ENCODE data around the gene LMTK3. TPM values are rescaled to one million over a fixed set of nuclear protein-coding genes. Genes with fewer than 3 reads are reported as not detected.

Gene LMTK3
- total RNA-seq, 4 donors from 2014 or later = 1.3 to 3.5 (median 1.6) TPM

- H3K27me3 ChIP-seq = no peaks in the 10 kb centered on the region
- H3K4me1 ChIP-seq = peaks cover 2% of the 10 kb centered on the region
- peaks cover 85% of the 10 kb centered on the region for H3K36me3 ChIP-seq
- TF ChIP-seq POLR2A (IDR thresholded peaks at IDR 0.05) (no peak), POLR2AphosphoS5 (IDR thresholded peaks at IDR 0.05) (no peak), EP300 (IDR thresholded peaks at IDR 0.05) (no peak)
- TF ChIP-seq, protein P1, sequence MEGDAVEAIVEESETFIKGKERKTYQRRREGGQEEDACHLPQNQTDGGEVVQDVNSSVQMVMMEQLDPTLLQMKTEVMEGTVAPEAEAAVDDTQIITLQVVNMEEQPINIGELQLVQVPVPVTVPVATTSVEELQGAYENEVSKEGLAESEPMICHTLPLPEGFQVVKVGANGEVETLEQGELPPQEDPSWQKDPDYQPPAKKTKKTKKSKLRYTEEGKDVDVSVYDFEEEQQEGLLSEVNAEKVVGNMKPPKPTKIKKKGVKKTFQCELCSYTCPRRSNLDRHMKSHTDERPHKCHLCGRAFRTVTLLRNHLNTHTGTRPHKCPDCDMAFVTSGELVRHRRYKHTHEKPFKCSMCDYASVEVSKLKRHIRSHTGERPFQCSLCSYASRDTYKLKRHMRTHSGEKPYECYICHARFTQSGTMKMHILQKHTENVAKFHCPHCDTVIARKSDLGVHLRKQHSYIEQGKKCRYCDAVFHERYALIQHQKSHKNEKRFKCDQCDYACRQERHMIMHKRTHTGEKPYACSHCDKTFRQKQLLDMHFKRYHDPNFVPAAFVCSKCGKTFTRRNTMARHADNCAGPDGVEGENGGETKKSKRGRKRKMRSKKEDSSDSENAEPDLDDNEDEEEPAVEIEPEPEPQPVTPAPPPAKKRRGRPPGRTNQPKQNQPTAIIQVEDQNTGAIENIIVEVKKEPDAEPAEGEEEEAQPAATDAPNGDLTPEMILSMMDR (IDR thresholded peaks at IDR 0.05) = no peak
- WGBS = 87% methylated on average over 30 of the region's 33 CpGs
- no peaks in the 10 kb centered on the region for H3K9me3 ChIP-seq
- DNase-seq (ENCODE audit: low spot score in 2 of 2) = no peak
- H3K4me3 ChIP-seq = no peak overlapping the region
- H3K27ac ChIP-seq = no peak overlapping the region
These were observed 59.1 kb downstream of the LMTK3 start for GRCh38 chr19:48452289-48453190.

DNA sequence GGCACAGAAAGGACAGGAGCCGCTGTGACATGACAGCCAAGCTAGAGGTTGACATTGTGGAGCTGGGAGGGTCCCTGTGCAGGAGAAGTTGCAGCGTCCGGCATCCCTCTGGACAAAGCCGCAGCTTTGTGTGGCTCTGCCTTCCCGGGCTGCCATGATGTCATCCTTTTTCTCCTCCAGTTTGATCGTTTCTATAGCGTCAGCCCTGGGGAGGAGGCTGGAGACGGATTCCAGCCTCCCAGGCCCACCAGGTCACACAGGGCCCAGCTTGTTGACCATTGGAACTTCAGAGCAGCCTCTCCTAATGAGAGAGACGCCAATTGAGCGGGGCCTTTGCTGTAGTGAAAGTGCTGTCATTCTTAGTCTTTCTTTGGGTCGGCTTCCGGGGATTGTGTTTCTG is 60.0 kb downstream of the LMTK3 start:
- peaks cover 89% of the 10 kb centered on the region for H3K36me3 ChIP-seq
- TF ChIP-seq POLR2A (IDR thresholded peaks at IDR 0.05) (no peak), POLR2AphosphoS5 (IDR thresholded peaks at IDR 0.05) (no peak), EP300 (IDR thresholded peaks at IDR 0.05) (no peak)
- TF ChIP-seq, protein P1 (IDR thresholded peaks at IDR 0.05) = no peak
- H3K9me3 ChIP-seq = no peaks in the 10 kb centered on the region
- H3K27ac ChIP-seq = no peak overlapping the region
- peaks cover 9% of the 10 kb centered on the region for H3K4me1 ChIP-seq
- no peak for DNase-seq (ENCODE audit: low spot score in 2 of 2)
- H3K4me3 ChIP-seq = no peak overlapping the region
- H3K27me3 ChIP-seq = no peaks in the 10 kb centered on the region
- 77% methylated on average over 12 of the region's 12 CpGs for WGBS

DNA sequence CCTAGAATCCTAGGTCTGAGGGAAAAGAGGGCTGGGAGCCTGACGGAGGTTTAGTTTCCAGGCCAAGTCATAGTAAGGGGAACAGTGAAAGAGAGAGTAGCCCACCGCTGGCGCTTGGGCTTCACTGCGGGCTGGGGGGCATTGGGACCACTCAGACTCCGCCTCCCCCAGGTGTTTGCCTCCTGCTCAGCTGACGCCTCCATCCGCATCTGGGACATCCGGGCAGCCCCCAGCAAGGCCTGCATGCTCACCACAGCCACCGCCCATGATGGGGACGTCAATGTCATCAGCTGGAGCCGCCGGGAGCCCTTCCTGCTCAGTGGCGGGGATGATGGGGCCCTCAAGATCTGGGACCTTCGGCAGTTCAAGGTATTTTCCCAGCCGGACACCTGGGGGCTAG is 60.8 kb downstream of the LMTK3 start:
- no peaks in the 10 kb centered on the region for H3K27me3 ChIP-seq
- 88% methylated on average over 7 of the region's 15 CpGs for WGBS
- H3K9me3 ChIP-seq = no peaks in the 10 kb centered on the region
- H3K4me1 ChIP-seq = peaks cover 15% of the 10 kb centered on the region
- TF ChIP-seq POLR2AphosphoS5 (IDR thresholded peaks at IDR 0.05) = no peak
- TF ChIP-seq, protein P1 (IDR thresholded peaks at IDR 0.05) = no peak
- no peak for TF ChIP-seq POLR2A (IDR thresholded peaks at IDR 0.05)
- no peak for TF ChIP-seq EP300 (IDR thresholded peaks at IDR 0.05)
- no peak overlapping the region for H3K4me3 ChIP-seq
- H3K27ac ChIP-seq = no peak overlapping the region
- peaks cover 82% of the 10 kb centered on the region for H3K36me3 ChIP-seq
- DNase-seq (ENCODE audit: low spot score in 2 of 2) = no peak

DNA sequence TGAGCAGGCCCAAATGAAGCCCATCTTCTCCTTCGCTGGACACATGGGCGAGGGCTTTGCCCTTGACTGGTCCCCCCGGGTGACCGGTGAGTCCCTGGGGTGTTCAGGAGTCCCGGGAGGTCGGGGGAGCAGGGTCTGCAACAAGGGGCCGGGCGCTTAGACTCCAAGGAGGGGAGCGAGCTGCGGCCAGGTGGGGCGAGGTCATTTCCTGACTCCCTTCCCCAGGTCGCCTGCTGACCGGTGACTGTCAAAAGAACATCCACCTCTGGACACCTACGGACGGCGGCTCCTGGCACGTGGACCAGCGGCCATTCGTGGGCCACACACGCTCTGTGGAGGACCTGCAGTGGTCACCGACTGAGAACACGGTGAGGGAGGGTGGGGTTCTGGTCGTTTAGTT is 61.2 kb downstream of the LMTK3 start:
- H3K4me1 ChIP-seq = peaks cover 15% of the 10 kb centered on the region

GRCh38 chr19:48448563-48448962 is 63.1 kb downstream of the LMTK3 start:
- H3K9me3 ChIP-seq = no peaks in the 10 kb centered on the region
- peaks cover 6% of the 10 kb centered on the region for H3K27me3 ChIP-seq
- peaks cover 33% of the 10 kb centered on the region for H3K4me1 ChIP-seq
- H3K4me3 ChIP-seq = no peak overlapping the region
- no peak overlapping the region for H3K27ac ChIP-seq
- DNase-seq (ENCODE audit: low spot score in 2 of 2) = no peak
- H3K36me3 ChIP-seq = peaks cover 61% of the 10 kb centered on the region
- 91% methylated on average over 4 of the region's 4 CpGs for WGBS
- TF ChIP-seq POLR2AphosphoS5 (IDR thresholded peaks at IDR 0.05) (no peak), EP300 (IDR thresholded peaks at IDR 0.05) (no peak), POLR2A (IDR thresholded peaks at IDR 0.05) (no peak)
- TF ChIP-seq, protein P1 (IDR thresholded peaks at IDR 0.05) = no peak

More for the DNA sequence above, 61.2 kb downstream of the LMTK3 start:
- Histone ChIP-seq H3K36me3 (peaks cover 78% of the 10 kb centered on the region), H3K9me3 (no peaks in the 10 kb centered on the region), H3K27me3 (no peaks in the 10 kb centered on the region), H3K27ac (no peak overlapping the region), H3K4me3 (no peak overlapping the region)
- WGBS = 92% methylated on average over 15 of the region's 23 CpGs
- no peak for DNase-seq (ENCODE audit: low spot score in 2 of 2)
- TF ChIP-seq POLR2AphosphoS5 (IDR thresholded peaks at IDR 0.05) (no peak), POLR2A (IDR thresholded peaks at IDR 0.05) (no peak), EP300 (IDR thresholded peaks at IDR 0.05) (no peak)
- TF ChIP-seq, protein P1 (IDR thresholded peaks at IDR 0.05) = no peak

Data from suprapubic skin (tissue), 4 donors.